Glomerular endothelial cell (primary cell): ENCODE data around the gene DGUOK. TPM values are rescaled to one million over a fixed set of nuclear protein-coding genes. Genes with fewer than 3 reads are reported as not detected.

Source experiments
- DNase-seq: peaks from one replicate; pipeline ENCODE4 v3.0.0-alpha.2; 2011; ENCODE audit warnings: low read depth, low spot score; ENCODE audit errors: extremely low read depth
- total RNA-seq: library from RNA; depleted of rRNA; stranded (reverse); fragments of >200 nt; gene quantifications from 2 replicates; pipeline ENCODE4 v1.2.3, GENCODE V29; 2015

The DGUOK gene
- total RNA-seq, 1 donor from 2014 or later = 63.0 TPM

DNA sequence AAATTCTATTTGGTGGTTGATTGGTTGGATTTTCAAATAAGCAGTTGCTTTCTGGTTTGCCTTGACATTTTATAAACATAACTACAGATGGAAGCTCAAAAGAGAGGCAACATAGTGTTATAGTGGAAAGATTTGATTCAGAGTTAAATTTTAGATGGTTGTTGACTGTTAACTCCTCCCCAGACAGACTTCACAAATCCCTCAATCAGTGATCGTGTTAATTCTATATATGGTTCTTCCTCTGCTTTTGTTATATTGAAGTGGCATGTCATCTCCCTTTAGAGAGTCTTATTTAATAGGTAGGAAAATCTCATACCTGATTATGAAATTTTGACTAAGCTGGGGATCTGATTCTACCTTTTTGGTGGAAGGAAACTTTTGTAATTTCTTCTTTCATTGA, 19.5 kb downstream of the DGUOK start:
- no peak for DNase-seq

DNA sequence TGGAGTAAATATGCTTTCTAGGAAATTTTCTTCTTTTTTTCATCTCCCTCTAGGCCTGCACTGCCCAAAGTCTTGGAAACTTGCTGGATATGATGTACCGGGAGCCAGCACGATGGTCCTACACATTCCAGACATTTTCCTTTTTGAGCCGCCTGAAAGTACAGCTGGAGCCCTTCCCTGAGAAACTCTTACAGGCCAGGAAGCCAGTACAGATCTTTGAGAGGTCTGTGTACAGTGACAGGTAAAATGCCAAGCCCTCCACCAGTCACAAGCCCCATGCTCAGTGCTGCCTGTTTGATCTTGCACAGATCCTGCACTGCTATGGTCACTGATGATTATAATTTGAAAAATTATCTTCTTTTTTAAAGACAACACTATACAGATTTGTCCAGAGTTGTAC, 20.0 kb downstream of the DGUOK start:
- DNase-seq = no peak

DNA sequence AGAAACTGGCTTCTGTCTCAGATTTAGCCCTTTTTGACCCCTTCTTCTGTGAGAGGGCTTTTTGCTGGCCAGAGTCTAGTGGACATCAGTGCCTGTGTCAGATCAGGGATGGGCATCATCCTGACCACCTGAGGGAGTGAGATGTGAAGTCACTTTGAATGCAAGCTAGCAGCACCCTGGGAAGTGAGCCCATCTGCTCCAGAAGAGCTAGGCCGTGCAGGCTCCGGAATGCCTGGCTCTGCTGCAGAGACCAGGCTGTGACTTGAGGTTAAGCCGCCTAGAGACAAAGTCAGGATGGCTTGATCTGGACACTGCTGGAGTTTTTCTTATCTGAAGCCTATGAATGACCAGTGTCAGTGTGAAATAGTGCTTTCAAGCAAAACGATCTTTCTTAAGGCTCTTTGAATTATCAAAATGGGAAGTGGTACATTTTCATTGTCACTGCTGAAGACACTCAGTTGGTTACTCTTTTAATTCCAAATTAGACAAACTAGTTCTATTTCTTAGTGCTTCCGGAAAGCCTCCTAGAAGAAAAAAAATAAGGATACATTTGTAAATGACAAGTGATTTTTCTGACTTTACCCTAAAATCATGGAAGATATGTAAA, 20.8 kb downstream of the DGUOK start:
- no peak for DNase-seq

DNA sequence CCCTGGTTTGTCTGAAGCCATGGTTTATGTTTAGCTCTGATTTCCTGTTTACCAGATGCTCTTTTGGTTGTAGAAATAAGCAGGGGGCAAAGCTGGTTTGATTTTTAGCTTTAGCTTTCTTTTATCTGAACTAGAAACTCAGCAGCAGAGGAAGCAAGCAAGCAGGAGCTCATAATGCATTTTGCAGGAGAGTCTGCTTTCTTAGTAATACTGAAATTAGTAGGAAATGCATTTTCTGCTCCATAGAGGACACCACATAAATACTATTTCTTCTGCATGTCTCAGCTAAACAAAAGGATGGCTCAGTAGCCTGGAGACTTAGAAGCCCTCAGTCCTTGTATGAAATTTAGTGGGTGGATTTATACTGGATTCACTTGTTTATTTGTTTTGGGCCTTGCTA, 23.1 kb downstream of the DGUOK start:
- no peak for DNase-seq

DNA sequence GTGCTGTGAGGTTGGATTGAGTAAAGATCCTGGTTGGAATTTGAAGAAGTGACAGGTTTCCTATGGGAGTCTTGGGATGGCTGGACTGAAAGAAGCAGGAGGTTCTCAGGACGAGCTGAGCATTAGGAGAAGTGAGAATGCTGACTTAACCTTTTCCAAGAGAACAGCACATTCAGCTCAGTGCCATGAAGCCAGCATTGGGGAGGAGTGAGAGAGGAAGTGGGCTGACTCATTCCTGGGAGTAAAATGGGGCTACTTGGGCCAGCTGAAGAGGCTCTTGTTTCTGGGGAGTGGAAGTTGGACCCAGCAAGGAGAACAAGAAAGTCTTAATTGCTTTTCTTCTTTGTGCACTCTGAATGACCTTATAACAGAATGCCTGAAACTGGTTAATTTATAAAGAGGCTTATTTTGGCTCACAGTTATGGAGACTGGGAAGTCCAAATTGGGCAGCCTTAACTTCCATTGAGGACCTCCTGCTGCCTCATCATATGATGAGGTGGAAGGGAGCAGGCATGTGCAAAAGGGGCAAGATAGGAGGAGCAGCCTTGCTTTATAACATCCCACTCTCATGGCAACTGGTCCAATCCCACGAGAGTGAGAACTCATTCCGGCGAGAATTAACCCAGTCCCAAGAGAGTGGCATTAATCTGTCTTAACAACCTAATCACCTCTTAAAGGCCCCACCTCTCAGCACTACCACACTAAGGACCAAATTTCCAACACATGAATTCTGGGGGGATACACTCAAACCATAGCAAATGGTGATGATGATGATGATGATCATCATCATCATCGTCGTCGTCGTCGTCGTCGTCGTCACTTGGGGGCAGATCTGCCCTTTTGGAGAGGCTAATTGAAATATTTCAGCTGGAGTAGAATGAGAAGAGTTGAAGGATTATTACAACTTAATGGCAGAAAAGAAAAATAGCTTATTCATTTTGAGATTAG, 26.1 kb downstream of the DGUOK start:
- DNase-seq = peak; percentile 9

DNA sequence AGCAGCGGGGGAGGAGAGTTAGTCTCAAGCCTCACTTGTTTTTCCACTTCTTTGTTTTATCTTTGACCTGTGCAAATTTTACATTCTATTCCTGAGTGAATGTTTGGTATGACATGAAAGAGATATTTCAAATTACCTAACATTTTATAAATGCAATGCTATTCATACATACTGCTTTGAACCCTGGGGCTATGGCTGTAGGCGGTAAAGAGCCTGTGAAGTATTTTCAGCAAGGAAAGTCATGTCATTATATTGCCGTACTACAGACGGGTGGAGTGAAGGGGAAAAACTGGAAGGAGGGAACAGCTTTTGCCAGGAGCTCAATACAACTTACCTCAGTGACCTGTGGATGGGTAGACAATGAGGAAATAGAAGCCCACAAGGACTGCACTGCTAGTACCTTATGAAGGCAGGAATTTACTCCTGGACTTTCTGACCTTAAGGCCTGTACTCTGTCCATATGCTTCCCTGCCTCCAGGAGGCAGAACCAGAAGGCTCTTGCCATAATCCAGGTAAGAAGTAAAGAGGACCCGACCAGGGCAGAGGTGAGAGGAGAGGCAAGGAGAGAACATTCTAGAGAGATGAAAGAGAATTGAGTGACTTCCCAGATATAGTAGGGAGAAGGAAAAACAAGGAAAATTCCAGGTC, 29.7 kb downstream of the DGUOK start:
- no peak for DNase-seq

DNA sequence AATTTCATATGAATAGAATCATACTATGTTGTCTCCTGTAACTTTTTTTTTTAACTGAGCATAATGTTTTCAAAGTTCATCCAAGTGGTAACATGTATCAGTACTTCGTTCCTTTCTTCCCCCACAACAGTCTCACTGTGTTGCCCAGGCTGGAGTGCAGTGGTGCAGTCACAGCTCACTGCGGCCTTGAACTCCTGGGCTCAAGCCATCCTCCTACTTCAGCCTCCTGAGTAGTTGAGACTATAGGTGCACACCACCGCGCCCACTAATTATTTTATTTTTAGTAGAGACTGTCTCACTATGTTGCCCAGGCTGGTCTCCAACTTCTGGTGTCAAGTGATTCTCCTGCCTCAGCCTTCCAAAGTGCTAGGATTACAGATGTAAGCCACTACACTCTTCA, 34.6 kb downstream of the DGUOK start:
- no peak for DNase-seq

DNA sequence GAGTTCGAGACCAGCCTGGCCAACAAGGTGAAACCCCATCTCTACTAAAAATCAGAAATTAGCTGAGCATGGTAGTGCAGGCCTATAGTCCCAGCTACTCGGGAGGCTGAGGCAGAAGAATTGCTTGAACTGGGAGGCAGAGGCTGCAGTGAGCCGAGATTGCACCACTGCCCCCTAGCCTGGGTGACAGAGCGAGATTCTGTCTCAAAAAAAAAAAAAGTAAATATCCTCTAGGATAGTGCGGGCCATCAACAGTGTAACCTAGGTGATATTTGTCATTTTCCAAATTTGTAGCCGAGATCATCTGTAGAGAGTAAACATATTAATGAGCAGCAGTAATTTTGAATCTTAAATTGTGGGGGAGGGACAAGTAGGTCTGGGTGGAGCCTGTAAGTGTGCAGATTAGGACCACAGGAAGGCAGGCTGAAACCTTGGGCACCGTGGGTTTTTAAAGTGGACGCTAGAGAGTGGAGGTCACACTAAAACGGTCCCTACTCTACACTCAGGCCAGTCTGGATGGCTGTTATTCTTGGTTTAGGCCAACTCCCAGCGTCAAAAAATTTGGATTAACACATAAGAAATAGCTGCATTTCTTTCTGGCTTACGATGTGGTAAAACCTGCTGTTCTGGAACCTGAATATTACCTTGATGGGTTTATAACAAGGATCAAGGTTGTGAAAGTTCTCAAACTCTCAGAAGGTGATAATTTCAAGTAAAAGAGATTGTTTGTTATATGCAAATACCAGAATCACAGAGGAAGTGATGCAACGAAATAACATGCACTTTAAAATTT, 35.3 kb downstream of the DGUOK start:
- DNase-seq = no peak

DNA sequence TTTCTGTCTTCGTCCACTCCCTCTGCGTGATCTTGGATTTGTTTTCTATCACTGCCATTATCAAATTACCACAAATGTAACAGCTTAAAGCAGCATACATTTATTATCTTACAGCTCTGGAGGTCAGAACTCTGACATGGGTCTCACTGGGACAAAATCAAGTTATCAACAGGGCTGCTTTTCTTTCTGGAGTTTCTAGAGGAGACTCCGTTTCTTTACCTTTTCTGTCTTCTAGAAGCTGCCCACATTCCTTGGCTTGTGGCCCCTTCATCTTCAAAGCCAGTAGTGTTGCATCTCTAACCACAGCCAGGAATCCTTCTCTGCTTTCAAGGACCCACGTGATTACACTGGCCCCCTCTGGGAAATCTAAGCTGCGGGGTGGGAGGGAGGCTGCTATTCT, 36.1 kb downstream of the DGUOK start:
- no peak for DNase-seq

DNA sequence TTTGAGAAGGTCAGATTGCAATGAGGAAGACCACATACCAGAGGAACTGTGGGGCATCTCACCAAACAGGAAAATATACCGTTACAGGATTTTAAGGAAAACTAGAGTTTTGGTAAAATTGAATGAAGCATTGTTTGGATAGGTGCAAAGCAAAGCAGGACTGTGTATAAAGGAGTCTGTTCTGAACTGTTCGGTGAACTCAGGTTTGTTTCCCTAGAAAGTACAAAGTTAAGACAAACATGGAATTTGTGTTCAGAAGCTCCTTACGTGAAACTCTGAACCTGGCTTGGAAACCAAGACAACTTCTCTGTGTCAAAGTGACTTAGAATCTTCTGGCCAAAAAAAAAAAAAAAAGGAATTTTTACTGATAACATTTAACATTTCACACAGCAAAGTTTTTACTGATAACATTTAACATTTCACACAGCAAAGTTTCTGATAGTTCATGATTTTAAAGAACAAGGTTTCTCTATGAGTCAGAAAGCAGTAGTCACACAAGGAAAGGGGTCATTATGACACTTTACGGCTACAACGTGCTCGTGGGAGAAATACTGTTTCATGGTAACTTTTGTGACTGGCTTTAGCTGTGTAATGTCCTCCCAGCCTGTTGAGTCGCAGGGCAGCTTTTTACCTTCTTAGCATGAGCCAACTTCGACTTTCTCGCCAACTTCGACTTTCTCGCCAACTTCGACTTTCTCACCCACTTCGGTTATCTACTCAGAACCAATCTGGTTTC, 36.9 kb downstream of the DGUOK start:
- DNase-seq = no peak

DNA sequence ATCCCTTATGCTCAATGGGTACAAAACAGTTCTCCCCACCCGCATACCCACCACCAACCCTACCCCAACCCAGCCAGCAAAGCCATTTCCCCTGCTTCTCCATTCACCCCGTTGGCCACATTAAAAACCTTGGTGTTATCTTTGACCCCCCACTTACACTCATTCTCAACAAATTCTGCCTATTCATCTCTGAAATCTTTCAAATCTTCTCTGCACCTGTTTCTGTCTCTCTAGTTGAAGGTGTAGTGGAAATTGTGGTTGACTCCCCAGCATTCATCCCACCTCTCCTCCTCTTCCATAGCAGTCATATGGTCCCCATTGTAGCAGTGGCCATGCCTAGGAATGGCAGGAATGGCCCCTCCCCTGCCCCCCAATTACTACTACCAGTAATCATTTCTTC, 37.5 kb downstream of the DGUOK start:
- DNase-seq = no peak

DNA sequence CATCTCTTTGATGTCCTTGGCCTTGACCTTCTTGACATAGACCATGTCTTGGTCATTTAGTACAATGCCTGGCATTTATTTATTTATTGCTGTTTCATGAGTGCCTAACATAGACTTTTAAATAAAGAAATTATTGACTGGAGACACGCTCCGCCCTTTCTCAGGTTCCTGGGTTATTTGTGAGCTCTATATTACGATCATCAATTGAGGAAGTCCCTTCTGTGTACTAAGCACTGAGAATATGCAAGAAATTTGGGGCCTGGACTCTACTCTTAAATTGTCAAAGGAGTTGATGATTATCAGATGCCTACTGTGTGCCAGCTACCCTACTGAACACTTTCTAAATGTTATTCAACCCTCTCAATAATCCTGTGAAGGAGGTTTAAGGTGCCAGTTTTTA, 38.4 kb downstream of the DGUOK start:
- no peak for DNase-seq

DNA sequence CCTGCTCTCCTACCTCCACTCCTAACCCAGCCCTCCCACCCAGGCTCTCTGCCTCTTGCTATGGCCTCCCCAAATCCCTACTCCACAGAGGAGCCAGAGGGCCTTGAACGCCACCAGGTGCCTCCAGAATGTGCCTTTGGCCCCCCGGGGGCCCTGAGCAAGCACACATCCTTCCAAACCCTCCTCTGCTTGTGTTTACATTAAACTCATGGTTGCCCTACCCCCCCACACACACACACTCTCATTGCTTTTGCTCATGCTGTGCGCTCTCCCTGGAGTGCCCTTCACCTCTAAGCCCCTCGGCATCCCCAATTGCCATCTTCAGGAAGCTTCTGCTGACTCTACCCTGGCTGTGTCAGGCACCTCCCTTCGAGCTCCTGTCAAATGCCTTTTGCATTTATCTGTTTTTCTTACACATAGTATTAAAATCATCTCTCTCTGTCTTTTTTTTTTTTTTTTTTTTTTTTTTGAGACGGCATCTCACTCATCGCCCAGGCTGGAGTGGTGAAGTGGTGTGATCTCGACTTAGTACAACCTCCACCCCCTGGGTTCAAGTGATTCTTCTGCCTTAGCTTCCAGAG, 41.8 kb downstream of the DGUOK start:
- no peak for DNase-seq

DNA sequence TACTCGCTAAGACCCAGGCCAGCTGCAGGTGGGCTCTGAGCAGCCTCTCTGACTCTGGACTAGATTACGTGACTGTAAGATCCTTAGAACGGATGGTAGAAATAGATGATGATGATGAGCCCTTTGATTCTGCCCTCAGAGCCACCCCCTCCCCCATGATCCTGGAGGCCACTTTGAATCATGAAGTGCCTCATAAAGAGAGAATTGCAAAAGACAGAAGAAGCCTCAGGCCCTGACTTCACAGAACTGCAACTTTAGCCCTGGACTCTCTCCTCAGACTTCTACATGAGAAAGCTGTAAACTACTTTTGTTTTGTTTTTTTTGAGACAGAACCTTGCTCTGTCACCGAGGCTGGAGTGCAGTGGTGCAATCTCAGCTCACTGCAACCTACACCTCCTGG, 42.7 kb downstream of the DGUOK start:
- no peak for DNase-seq

DNA sequence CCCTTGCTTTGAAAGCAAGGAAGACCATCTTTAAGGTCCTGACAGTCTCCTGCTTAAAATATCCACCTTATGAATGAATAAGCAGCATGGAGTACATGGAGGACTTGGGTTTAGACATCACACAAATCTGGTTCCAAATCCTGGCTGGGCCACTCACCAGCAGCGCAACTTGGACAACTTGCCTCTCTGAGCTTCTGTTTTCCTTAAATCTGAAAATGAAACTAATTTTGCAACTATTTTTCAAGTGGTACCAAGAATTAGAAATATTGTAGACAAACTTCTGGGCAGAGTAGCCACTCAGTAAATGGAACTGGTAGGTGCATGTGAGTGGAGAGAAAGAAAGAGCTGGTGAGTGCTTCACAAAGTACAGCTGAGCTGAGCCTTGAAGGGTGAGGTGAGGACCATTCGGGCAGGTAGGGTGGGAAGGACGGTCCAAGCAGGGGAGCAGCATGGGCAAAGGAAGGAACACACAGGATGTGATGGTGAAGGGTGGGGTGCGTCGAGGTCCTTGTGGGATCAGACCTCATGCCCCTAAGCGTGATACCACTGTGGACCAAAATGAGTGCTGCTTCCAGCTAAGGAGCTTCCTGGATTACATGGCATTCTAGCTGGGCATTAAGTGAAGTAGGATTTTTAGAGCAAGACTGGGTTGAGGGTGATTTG, 43.6 kb downstream of the DGUOK start:
- DNase-seq = no peak

DNA sequence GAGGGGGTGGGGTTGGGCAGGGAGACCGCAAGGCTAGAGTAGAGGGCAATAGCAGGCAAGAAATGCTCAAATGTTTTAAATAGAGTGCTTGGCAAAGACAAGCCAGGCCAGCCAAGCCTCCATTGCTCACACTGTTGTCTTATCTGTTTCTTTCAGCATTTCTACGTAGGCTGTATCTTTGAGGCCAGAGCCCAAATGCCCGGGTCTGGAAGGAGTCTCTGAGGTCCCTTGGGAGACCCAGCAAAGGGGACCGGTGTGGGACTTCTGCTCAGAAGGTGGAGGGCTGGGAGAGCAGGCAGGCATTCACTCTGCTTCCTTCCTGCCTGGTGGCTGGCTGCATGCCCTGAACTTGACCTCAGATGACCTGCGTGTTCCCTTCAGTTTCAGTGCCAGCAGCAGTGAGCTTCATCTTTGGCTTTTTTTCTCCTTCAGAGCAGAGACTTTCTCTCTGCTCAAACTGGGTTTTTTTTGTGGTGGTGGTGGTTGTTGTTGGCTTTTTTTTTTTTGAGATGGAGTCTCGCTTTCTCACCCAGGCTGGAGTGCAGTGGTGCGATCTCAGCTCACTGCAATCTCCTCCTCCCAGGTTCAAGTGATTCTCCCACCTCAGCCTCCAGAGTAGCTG, 44.3 kb downstream of the DGUOK start:
- DNase-seq = no peak

DNA sequence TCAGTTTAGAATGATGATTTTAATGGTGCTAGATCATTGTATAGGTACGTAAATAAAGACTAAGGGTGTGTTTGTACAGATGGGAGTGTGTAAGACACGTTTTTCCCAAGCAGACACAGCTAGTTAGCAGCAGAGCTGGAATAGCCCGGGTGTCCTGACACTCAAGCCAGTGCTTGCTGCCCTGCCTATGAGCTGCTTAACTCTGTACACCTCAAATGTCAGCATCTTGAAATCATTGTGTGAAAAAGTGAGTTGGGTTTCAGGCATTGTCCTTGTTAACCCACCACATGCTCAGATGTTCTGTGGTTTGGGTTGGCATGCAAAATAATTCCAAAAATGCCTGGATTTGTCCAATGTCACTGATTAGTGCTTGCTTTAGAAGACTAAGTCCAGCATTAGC, 45.0 kb downstream of the DGUOK start:
- no peak for DNase-seq

DNA sequence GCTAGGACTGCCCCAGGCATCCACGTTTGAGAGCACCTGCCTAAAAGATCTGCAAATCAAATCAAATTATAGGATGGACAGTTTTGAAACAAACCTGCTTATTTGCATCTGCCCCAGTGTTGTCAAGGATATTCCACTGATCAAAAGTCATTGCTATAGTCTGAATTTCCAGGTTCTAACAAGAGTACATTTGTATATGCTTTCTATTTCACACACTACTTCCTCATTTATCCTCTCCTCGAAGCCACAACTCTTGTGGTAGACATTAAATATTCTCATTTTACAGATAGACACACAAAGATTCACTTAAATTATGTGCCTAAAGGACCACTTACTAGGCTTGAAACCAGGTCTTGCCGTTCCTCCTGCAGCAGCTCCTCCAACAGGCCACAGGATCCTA, 46.2 kb downstream of the DGUOK start:
- no peak for DNase-seq

DNA sequence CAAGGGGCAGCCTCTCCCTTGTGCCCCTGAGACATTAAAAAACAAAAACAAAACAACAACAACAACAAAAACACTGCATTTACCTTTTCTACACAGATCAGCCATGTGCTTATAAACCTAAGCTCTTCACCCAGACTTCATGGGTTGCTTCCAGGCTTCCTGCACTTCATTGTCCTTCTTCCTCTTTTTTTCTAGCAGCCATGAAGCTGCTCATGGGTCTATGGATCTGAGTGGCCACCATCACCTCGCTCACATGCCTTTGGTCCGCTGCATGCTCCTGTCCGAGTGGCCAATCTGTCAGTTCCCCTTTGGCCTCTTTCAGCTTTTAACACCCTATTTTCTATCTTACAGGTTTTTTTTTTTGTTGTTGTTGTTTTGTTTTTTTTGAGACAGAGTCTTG, 49.1 kb downstream of the DGUOK start:
- DNase-seq = no peak
